ENCODE measurements around the gene NOS1AP. TPM values are rescaled to one million over a fixed set of nuclear protein-coding genes. Genes with fewer than 3 reads are reported as not detected.

NOS1AP gene
- total and polyA plus RNA-seq, 9 of the 15 experiments (the other 6 are each of a cell fraction or from before 2014, with no cell fraction given) = 0.07 to 1.5 (median 0.22) TPM

DNA sequence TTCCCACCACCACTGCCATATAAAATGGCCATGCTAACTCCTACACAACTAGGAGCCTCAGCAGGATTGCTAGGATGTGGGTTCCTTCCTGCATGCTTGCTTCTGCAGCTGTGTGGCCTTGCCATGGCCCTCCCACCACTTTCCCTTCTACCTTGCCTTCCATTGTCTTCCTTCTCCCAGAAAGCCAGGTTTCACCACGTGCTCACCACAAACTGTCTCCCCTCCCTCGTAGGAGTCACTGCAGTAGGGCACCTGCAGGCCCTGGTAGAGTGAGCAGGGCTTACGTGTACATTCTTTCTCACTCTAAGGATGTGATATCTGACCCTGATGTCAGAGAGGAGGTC is 315.8 kb downstream of the NOS1AP start (continued):
- TF ChIP-seq, protein P1, sequence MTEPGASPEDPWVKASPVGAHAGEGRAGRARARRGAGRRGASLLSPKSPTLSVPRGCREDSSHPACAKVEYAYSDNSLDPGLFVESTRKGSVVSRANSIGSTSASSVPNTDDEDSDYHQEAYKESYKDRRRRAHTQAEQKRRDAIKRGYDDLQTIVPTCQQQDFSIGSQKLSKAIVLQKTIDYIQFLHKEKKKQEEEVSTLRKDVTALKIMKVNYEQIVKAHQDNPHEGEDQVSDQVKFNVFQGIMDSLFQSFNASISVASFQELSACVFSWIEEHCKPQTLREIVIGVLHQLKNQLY (CRISPR knock-in tag; conservative IDR thresholded peaks at IDR 0.05) = 0 out of 4 replicates have a peak, but pooled peaks of 1 of the 2 experiments have one; percentile 49
- TF ChIP-seq ETV5 (CRISPR knock-in tag; IDR thresholded peaks at IDR 0.05; ENCODE audit: low read depth) = 0 out of 2 replicates have a peak, but pooled peaks have one; percentile 36

DNA sequence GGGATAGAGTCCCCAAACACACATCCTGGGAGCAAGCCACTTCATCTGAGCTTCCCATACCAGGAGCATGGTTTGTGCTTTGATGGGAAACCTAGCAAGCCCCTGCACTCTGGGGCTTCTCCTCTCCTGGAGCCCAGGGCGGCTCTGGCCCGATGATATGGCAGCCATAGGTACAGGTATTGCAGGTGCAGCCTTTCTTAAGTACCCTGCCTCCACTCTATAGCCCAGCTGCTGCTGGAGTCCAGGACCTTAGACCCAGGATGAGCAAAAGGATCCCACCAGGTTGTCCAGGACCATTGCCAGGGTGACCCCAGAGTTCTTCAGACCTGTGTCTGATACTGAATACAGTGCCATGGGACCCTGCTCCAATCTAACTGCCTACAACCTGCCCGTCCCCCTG is 316.2 kb downstream of the NOS1AP start:
- no peak overlapping the region for H2AFZ ChIP-seq (ENCODE audit: low read depth, low read length)
- POLR2A ChIA-PET = interaction anchor here (2.1 kb wide), 1 partner anchor 12 kb away, joined by 9 read pairs; no protein-coding TSS in a partner anchor
- H3K4me2 ChIP-seq (ENCODE audit: insufficient read depth, low read length) = peak overlapping the region; percentile 73
- in situ Hi-C loops (cut with MboI) = no loop called here
- TSS peak; percentile 62 for BruUV-seq (replicated peaks)
- DNase-seq (ENCODE audit: extremely low read depth in 1 of 4, low spot score in 3 of 4) (no peak), ATAC-seq (no peak), FAIRE-seq (no peak)
- peak overlapping the region; percentile 69 for H3K27ac ChIP-seq (ENCODE audit: extremely low read depth, low read depth, low read length)
- CTCF ChIA-PET (ENCODE audit: low intra/inter-chr PET ratio) = no interaction called here
- peak overlapping the region; percentile 45 to 71; a peak in 3 of 4 replicates for H3K9ac ChIP-seq (ENCODE audit: insufficient read depth in 1 of 2, low read depth in 2 of 2, low read length in 2 of 2)
- H3K27me3 ChIP-seq (ENCODE audit: control insufficient read depth in 2 of 2, insufficient read depth in 2 of 2, low read length in 2 of 2) = no peaks in the 10 kb centered on the region
- 44% methylated on average over 3 of the region's 3 CpGs for WGBS (ENCODE audit: insufficient coverage, low coverage, missing lambda C conversion rate)
- no peaks in the 10 kb centered on the region; the same call in 2 of the 3 replicates for H3K36me3 ChIP-seq (ENCODE audit: control insufficient read depth, insufficient read depth, low read length)
- H3K4me3 ChIP-seq = 0 out of 2 replicates have a peak overlapping the region, but pooled peaks have one; percentile 2
- no peaks in the 10 kb centered on the region for H4K20me1 ChIP-seq (replicated peaks; ENCODE audit: control insufficient read depth, insufficient read depth, low read length)
- H3K9me1 ChIP-seq (ENCODE audit: control insufficient read depth, insufficient read depth, low read length) = peaks cover 6% of the 10 kb centered on the region
- no peaks in the 10 kb centered on the region for H3K9me3 ChIP-seq (replicated peaks; ENCODE audit: control insufficient read depth, insufficient read depth, low read depth, low read length)
- intact Hi-C loops (cut with micrococcal nuclease) = loop anchor here (2.0 kb wide), 1 partner anchor 13 kb away; no protein-coding TSS in a partner anchor
- peaks cover 83 to 95% of the 10 kb centered on the region in 2 experiments for H3K4me1 ChIP-seq (replicated peaks in 1 of 2; ENCODE audit: control insufficient read depth in 2 of 2, insufficient read depth in 2 of 2, low read length in 2 of 2)
- 0 out of 2 replicates have a peak, but pooled peaks have one; percentile 42 for TF ChIP-seq ZFX (CRISPR knock-in tag; IDR thresholded peaks at IDR 0.05)
- no peak for TF ChIP-seq NCOA6 (IDR thresholded peaks at IDR 0.05)
- H3K79me2 ChIP-seq (ENCODE audit: control insufficient read depth, insufficient read depth, low read length) = peaks cover 12% of the 10 kb centered on the region; the same call in 2 of the 3 replicates
